ENCODE data around the gene PTHLH. TPM values are rescaled to one million over a fixed set of nuclear protein-coding genes. Genes with fewer than 3 reads are reported as not detected.

Gene PTHLH
- total and polyA plus RNA-seq, 2 experiments from 2014 or later = 3.1 to 4.5 TPM

DNA sequence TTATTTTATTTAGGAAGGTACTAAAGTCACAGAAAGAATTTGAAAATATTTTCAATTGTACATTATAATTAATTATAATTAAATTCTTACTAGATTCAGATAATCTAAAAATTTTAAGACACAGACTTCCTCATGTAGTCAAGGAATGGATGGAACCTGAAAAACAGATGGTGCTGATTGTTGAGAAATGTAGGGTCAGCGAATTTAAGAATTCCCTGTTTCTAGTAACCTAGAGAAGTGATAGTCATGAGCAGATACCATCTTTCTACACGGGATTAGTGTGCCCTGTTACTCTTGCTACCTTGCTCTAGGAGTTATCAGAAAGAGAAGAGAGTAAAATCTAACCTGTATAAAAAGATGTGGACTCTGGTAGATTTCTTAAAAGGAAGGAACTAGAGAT lies 37.5 kb upstream of the PTHLH start:
- WGBS (ENCODE audit: low lambda C conversion rate, missing lambda C conversion rate) = 83% methylated on average over 2 of the region's 2 CpGs
- no peak overlapping the region for H2AFZ ChIP-seq

DNA sequence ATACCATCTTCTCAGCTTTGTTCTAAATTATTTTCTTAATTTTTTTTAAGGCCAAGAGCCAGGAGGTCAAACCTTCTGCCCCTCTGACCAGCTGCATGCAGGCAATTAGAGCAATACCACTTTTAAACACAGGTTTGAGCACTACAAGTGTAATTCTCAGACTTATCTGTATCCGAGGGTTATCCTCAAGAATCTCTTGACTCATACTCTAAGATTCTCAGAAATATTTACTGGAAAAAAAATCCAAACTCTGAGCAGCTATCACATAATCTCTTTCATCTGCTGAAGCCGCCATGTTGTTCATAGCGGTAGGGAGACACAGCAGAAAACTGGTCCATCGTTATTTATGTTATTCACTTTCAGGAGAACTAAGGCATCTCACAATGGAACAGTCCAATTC lies 27.4 kb upstream of the PTHLH start:
- Histone ChIP-seq H2AFZ (no peak overlapping the region), H3K4me2 (no peak overlapping the region), H3K4me1 (ENCODE audit: insufficient read depth) (no peaks in the 10 kb centered on the region), H3K9me2 (replicated peaks; ENCODE audit: insufficient read depth) (no peaks in the 10 kb centered on the region), H3K4me3 (no peak overlapping the region), H3K27ac (no peak overlapping the region), H3K79me2 (no peaks in the 10 kb centered on the region), H3K36me3 (replicated peaks; ENCODE audit: insufficient read depth, low read depth) (no peaks in the 10 kb centered on the region), H4K20me1 (ENCODE audit: insufficient read depth, poor library complexity, severe bottlenecking) (no peaks in the 10 kb centered on the region), H3K9me3 (ENCODE audit: low read depth) (no peaks in the 10 kb centered on the region), H3K27me3 (no peaks in the 10 kb centered on the region)
- TF ChIP-seq, protein P1, sequence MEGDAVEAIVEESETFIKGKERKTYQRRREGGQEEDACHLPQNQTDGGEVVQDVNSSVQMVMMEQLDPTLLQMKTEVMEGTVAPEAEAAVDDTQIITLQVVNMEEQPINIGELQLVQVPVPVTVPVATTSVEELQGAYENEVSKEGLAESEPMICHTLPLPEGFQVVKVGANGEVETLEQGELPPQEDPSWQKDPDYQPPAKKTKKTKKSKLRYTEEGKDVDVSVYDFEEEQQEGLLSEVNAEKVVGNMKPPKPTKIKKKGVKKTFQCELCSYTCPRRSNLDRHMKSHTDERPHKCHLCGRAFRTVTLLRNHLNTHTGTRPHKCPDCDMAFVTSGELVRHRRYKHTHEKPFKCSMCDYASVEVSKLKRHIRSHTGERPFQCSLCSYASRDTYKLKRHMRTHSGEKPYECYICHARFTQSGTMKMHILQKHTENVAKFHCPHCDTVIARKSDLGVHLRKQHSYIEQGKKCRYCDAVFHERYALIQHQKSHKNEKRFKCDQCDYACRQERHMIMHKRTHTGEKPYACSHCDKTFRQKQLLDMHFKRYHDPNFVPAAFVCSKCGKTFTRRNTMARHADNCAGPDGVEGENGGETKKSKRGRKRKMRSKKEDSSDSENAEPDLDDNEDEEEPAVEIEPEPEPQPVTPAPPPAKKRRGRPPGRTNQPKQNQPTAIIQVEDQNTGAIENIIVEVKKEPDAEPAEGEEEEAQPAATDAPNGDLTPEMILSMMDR (IDR thresholded peaks at IDR 0.05; ENCODE audit: poor library complexity) = no peak
- TF ChIP-seq EZH2phosphoT487 (IDR thresholded peaks at IDR 0.05; ENCODE audit: low read depth, severe bottlenecking, unreplicated experiment) = no peak
- no peak for TF ChIP-seq EZH2 (IDR thresholded peaks at IDR 0.05; ENCODE audit: borderline replicate concordance)
- no peak for DNase-seq (ENCODE audit: low spot score)
- 79% methylated on average over 4 of the region's 4 CpGs for WGBS (ENCODE audit: low lambda C conversion rate, missing lambda C conversion rate)

More for the DNA sequence above, 37.5 kb upstream of the PTHLH start:
- H3K9me2 ChIP-seq (replicated peaks; ENCODE audit: insufficient read depth) = no peaks in the 10 kb centered on the region
- H3K79me2 ChIP-seq = no peaks in the 10 kb centered on the region
- no peak overlapping the region for H3K4me3 ChIP-seq
- TF ChIP-seq, protein P1 (IDR thresholded peaks at IDR 0.05; ENCODE audit: poor library complexity) = no peak
- no peak for TF ChIP-seq EZH2phosphoT487 (IDR thresholded peaks at IDR 0.05; ENCODE audit: low read depth, severe bottlenecking, unreplicated experiment)
- TF ChIP-seq EZH2 (IDR thresholded peaks at IDR 0.05; ENCODE audit: borderline replicate concordance) = no peak
- H3K4me1 ChIP-seq (ENCODE audit: insufficient read depth) = no peaks in the 10 kb centered on the region
- H3K36me3 ChIP-seq (replicated peaks; ENCODE audit: insufficient read depth, low read depth) = no peaks in the 10 kb centered on the region
- H3K4me2 ChIP-seq = no peak overlapping the region
- H3K27ac ChIP-seq = no peak overlapping the region
- H3K9me3 ChIP-seq (ENCODE audit: low read depth) = no peaks in the 10 kb centered on the region
- H3K27me3 ChIP-seq = no peaks in the 10 kb centered on the region
- no peaks in the 10 kb centered on the region for H4K20me1 ChIP-seq (ENCODE audit: insufficient read depth, poor library complexity, severe bottlenecking)
- DNase-seq (ENCODE audit: low spot score) = no peak

DNA sequence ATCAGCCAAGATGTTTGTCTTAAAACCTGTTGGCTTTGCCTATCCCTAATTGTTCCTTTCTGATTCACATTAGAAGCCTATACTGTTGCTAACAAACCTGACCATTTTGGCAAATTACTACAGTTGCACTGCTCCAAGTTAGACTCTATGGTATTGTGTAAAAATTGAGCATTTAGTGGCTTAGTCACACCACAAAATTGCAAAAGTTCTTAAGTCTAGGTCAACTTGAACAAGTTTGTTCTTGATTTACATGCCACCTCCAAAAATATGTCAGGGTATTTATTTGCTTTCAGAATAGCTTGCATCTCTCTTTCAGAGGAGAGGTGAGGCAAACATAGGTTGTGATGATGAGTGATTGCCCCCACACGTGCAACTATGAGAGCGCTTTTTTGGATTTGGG lies 27.0 kb upstream of the PTHLH start:
- H2AFZ ChIP-seq = no peak overlapping the region
- TF ChIP-seq EZH2 (IDR thresholded peaks at IDR 0.05; ENCODE audit: borderline replicate concordance) (no peak), EZH2phosphoT487 (IDR thresholded peaks at IDR 0.05; ENCODE audit: low read depth, severe bottlenecking, unreplicated experiment) (no peak)
- TF ChIP-seq, protein P1 (IDR thresholded peaks at IDR 0.05; ENCODE audit: poor library complexity) = no peak
- no peak for DNase-seq (ENCODE audit: low spot score)
- WGBS (ENCODE audit: low lambda C conversion rate, missing lambda C conversion rate) = 89% methylated on average over 2 of the region's 2 CpGs
- H3K27ac ChIP-seq = no peak overlapping the region
- no peak overlapping the region for H3K4me2 ChIP-seq
- H3K36me3 ChIP-seq (replicated peaks; ENCODE audit: insufficient read depth, low read depth) = no peaks in the 10 kb centered on the region
- H3K9me3 ChIP-seq (ENCODE audit: low read depth) = no peaks in the 10 kb centered on the region
- H3K27me3 ChIP-seq = no peaks in the 10 kb centered on the region
- no peaks in the 10 kb centered on the region for H3K9me2 ChIP-seq (replicated peaks; ENCODE audit: insufficient read depth)
- H3K4me1 ChIP-seq (ENCODE audit: insufficient read depth) = no peaks in the 10 kb centered on the region
- H3K4me3 ChIP-seq = no peak overlapping the region
- H4K20me1 ChIP-seq (ENCODE audit: insufficient read depth, poor library complexity, severe bottlenecking) = no peaks in the 10 kb centered on the region
- no peaks in the 10 kb centered on the region for H3K79me2 ChIP-seq

DNA sequence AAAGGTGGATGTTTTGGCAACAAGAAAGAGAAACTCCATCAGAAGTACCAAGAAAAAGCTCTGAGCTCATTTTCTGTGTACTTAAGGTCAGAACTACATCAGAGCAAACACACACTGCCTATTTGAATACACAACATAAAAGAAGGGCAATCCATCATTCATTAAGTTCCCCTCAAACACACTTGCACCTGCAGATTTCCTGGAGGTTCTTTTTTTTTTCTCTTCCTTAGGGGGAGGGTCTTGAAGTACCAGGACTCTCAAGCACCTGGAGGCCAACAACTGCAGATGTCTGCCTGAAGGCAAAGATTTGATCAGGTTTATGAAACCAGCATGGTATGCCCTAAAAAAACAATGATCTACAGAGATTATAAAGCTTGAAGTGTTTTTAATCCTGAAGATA lies 26.1 kb upstream of the PTHLH start:
- no peaks in the 10 kb centered on the region for H3K9me3 ChIP-seq (ENCODE audit: low read depth)
- H3K27ac ChIP-seq = no peak overlapping the region
- no peak for DNase-seq (ENCODE audit: low spot score)
- H3K79me2 ChIP-seq = no peaks in the 10 kb centered on the region
- no peaks in the 10 kb centered on the region for H4K20me1 ChIP-seq (ENCODE audit: insufficient read depth, poor library complexity, severe bottlenecking)
- H3K4me3 ChIP-seq = no peak overlapping the region
- no peak overlapping the region for H2AFZ ChIP-seq
- no peaks in the 10 kb centered on the region for H3K27me3 ChIP-seq
- H3K4me1 ChIP-seq (ENCODE audit: insufficient read depth) = no peaks in the 10 kb centered on the region
- TF ChIP-seq EZH2phosphoT487 (IDR thresholded peaks at IDR 0.05; ENCODE audit: low read depth, severe bottlenecking, unreplicated experiment) (no peak), EZH2 (IDR thresholded peaks at IDR 0.05; ENCODE audit: borderline replicate concordance) (no peak)
- TF ChIP-seq, protein P1 (IDR thresholded peaks at IDR 0.05; ENCODE audit: poor library complexity) = no peak
- no peak overlapping the region for H3K4me2 ChIP-seq
- no peaks in the 10 kb centered on the region for H3K36me3 ChIP-seq (replicated peaks; ENCODE audit: insufficient read depth, low read depth)
- H3K9me2 ChIP-seq (replicated peaks; ENCODE audit: insufficient read depth) = no peaks in the 10 kb centered on the region
